HEK293T (cell line): ENCODE results near the gene IL6.

Source experiments
- CTCF ChIA-PET: fragments of 350-600 bp; formaldehyde crosslinking; extraction: SDS; loops from one replicate; lab custom pipeline; 2021; ENCODE audit warnings: antibody characterized with exemption, inconsistent platforms; lab: Yijun Ruan, JAX
- POLR2A ChIA-PET: fragments of 350-600 bp; formaldehyde crosslinking; extraction: SDS; loops from one replicate; lab custom pipeline; 2020; ENCODE audit warnings: antibody characterized with exemption, inconsistent platforms; lab: Yijun Ruan, JAX
- DNase-seq: peaks from one replicate; pipeline ENCODE4 v3.0.0; 2012; ENCODE audit warnings: mixed read lengths; ENCODE audit errors: extremely low spot score
- ARNT ChIP-seq: fragments of 450-650 bp; IDR thresholded peaks from 2 replicates; pipeline ENCODE4 v1.6.1; 2017; ENCODE audit warnings: mild to moderate bottlenecking
- BHLHE40 ChIP-seq: fragments of 450-650 bp; IDR thresholded peaks from 2 replicates; pipeline ENCODE4 v1.6.1; 2016; ENCODE audit warnings: mild to moderate bottlenecking, moderate library complexity, borderline replicate concordance
- CTBP1 ChIP-seq: fragments of 450-650 bp; IDR thresholded peaks from 2 replicates; pipeline ENCODE4 v1.6.1; 2016; ENCODE audit warnings: borderline replicate concordance
- ELF4 ChIP-seq: fragments of 450-650 bp; IDR thresholded peaks from 2 replicates; pipeline ENCODE4 v1.6.1; 2017; ENCODE audit warnings: antibody characterized with exemption
- FOXA1 ChIP-seq: fragments of 450-650 bp; IDR thresholded peaks from 2 replicates; pipeline ENCODE4 v1.6.1; 2016; ENCODE audit warnings: mild to moderate bottlenecking
- FOXK2 ChIP-seq: fragments of 450-650 bp; IDR thresholded peaks from 2 replicates; pipeline ENCODE4 v1.6.1; 2016; ENCODE audit warnings: mild to moderate bottlenecking
- FOXM1 ChIP-seq: fragments of 450-650 bp; IDR thresholded peaks from 2 replicates; pipeline ENCODE4 v1.6.1; 2017; ENCODE audit warnings: mild to moderate bottlenecking, borderline replicate concordance
- HDGF ChIP-seq: fragments of 450-650 bp; IDR thresholded peaks from 2 replicates; pipeline ENCODE4 v1.6.1; 2017; ENCODE audit warnings: antibody characterized with exemption, borderline replicate concordance
- L3MBTL2 ChIP-seq: fragments of 450-650 bp; conservative IDR thresholded peaks from 2 replicates; pipeline ENCODE4 v1.6.1; 2016; ENCODE audit warnings: mild to moderate bottlenecking
- LEF1 ChIP-seq: fragments of 450-650 bp; IDR thresholded peaks from 2 replicates; pipeline ENCODE4 v1.6.1; 2017; ENCODE audit warnings: mild to moderate bottlenecking, borderline replicate concordance
- NFRKB ChIP-seq: fragments of 450-650 bp; IDR thresholded peaks from 2 replicates; pipeline ENCODE4 v1.6.1; 2016; ENCODE audit warnings: mild to moderate bottlenecking, moderate library complexity
- PKNOX1 ChIP-seq: fragments of 450-650 bp; IDR thresholded peaks from 2 replicates; pipeline ENCODE4 v1.6.1; 2016
- SP1 ChIP-seq: fragments of 450-650 bp; IDR thresholded peaks from 2 replicates; pipeline ENCODE4 v1.6.1; 2017
- SUZ12 ChIP-seq: fragments of 450-650 bp; IDR thresholded peaks from 2 replicates; pipeline ENCODE4 v1.6.1; 2016; ENCODE audit warnings: mild to moderate bottlenecking
- TARDBP ChIP-seq: fragments of 450-650 bp; IDR thresholded peaks from 2 replicates; pipeline ENCODE4 v1.6.1; 2016
- ZNF384 ChIP-seq: fragments of 450-650 bp; IDR thresholded peaks from 2 replicates; pipeline ENCODE4 v1.6.1; 2016

Gene IL6

GRCh38 chr7:22724861-22725260 lies 2.1 kb upstream of the IL6 start:
- no peak for DNase-seq
- ChIA-PET POLR2A (no interaction called here), CTCF (interaction anchor here (0.6 to 5.9 kb wide), 4 partner anchors 32 to 381 kb away, joined by 4 to 55 read pairs (median 5); partner anchors contain the start of gene KLHL7)
- no peak for TF ChIP-seq ELF4
- TF ChIP-seq HDGF: no peak
- TF ChIP-seq BHLHE40: no peak
- no peak for TF ChIP-seq FOXA1
- no peak for TF ChIP-seq ARNT
- TF ChIP-seq ZNF384: no peak
- TF ChIP-seq SP1: no peak
- TF ChIP-seq L3MBTL2: no peak
- TF ChIP-seq PKNOX1: no peak
- no peak for TF ChIP-seq NFRKB
- TF ChIP-seq FOXM1: no peak
- TF ChIP-seq FOXK2: no peak
- no peak for TF ChIP-seq CTBP1
- TF ChIP-seq SUZ12: no peak
- TF ChIP-seq TARDBP: no peak

GRCh38 chr7:22725585-22725984 lies 1.4 kb upstream of the IL6 start:
- ChIA-PET CTCF (interaction anchor here (0.7 to 5.9 kb wide), 4 partner anchors 19 to 164 kb away, joined by 3 to 55 read pairs (median 4); no protein-coding TSS in a partner anchor), POLR2A (no interaction called here)
- peak; percentile 42 for DNase-seq
- TF ChIP-seq HDGF (no peak), FOXK2 (no peak), ARNT (no peak), ELF4 (no peak), NFRKB (no peak), ZNF384 (no peak), FOXA1 (no peak), TARDBP (no peak), BHLHE40 (no peak), LEF1 (no peak), L3MBTL2 (no peak)

GRCh38 chr7:22726345-22726906 lies 574 bp upstream of the IL6 start:
- peak; percentile 67 for DNase-seq
- ChIA-PET POLR2A (no interaction called here), CTCF (interaction anchor here (0.6 to 5.9 kb wide), 6 partner anchors 18 to 317 kb away, joined by 3 to 55 read pairs (median 4); no protein-coding TSS in a partner anchor)
- TF ChIP-seq L3MBTL2 (peak; percentile 72), BHLHE40 (no peak)

GRCh38 chr7:22727714-22728035 lies 675 bp downstream of the IL6 start:
- DNase-seq: no peak
- no peak for TF ChIP-seq L3MBTL2
- no peak for TF ChIP-seq FOXM1
- TF ChIP-seq ELF4: no peak
- TF ChIP-seq FOXA1: no peak
- TF ChIP-seq TARDBP: no peak
- no peak for TF ChIP-seq NFRKB
- TF ChIP-seq HDGF: no peak
- TF ChIP-seq ZNF384: no peak
- no peak for TF ChIP-seq SP1
- no peak for TF ChIP-seq BHLHE40
- TF ChIP-seq SUZ12: no peak
- ChIA-PET POLR2A (no interaction called here), CTCF (interaction anchor here (1.0 to 5.9 kb wide), 5 partner anchors 9 to 327 kb away, joined by 3 to 55 read pairs (median 6); no protein-coding TSS in a partner anchor)

GRCh38 chr7:22728401-22729029 lies 1.5 kb downstream of the IL6 start:
- POLR2A ChIA-PET: no interaction called here
- DNase-seq: peak; percentile 46
- TF ChIP-seq ELF4: no peak
- no peak for TF ChIP-seq FOXA1
- no peak for TF ChIP-seq CTBP1
- TF ChIP-seq NFRKB: no peak
- no peak for TF ChIP-seq TARDBP
- TF ChIP-seq BHLHE40: no peak
- TF ChIP-seq L3MBTL2: no peak
- TF ChIP-seq ARNT: no peak
- no peak for TF ChIP-seq SUZ12
- no peak for TF ChIP-seq SP1
- no peak for TF ChIP-seq HDGF
- no peak for TF ChIP-seq FOXK2
- no peak for TF ChIP-seq PKNOX1
- TF ChIP-seq FOXM1: no peak
- no peak for TF ChIP-seq LEF1
- TF ChIP-seq ZNF384: no peak
- CTCF ChIA-PET: interaction anchor here (0.6 to 5.9 kb wide), 7 partner anchors 8 to 326 kb away, joined by 3 to 55 read pairs (median 5); no protein-coding TSS in a partner anchor

GRCh38 chr7:22729180-22729825 lies 2.3 kb downstream of the IL6 start:
- TF ChIP-seq BHLHE40: no peak
- TF ChIP-seq NFRKB: no peak
- TF ChIP-seq ZNF384: no peak
- no peak for TF ChIP-seq SP1
- TF ChIP-seq TARDBP: no peak
- no peak for TF ChIP-seq L3MBTL2
- no peak for TF ChIP-seq FOXA1
- TF ChIP-seq LEF1: no peak
- no peak for TF ChIP-seq CTBP1
- TF ChIP-seq SUZ12: no peak
- no peak for TF ChIP-seq PKNOX1
- no peak for TF ChIP-seq FOXK2
- no peak for TF ChIP-seq ELF4
- no peak for TF ChIP-seq ARNT
- CTCF ChIA-PET: no interaction called here
- POLR2A ChIA-PET: no interaction called here
- no peak for DNase-seq
